Fibroblast of lung (primary cell): ENCODE data around the gene SYNE1. TPM values are rescaled to one million over a fixed set of nuclear protein-coding genes. Genes with fewer than 3 reads are reported as not detected.

ENCODE experiments used
- DNase-seq, 2 donors: peaks; one replicate each; pipeline versions ENCODE4 v3.0.0 to v3.0.0-alpha.2; 2010; ENCODE audit warnings: low read depth in 2 of 2
- H2AFZ ChIP-seq: 2 replicates; pipeline ENCODE4 v1.5.1; 2012; ENCODE audit warnings: low read length, control low read depth, inconsistent platforms
- H3K27ac ChIP-seq: 2 replicates; pipeline ENCODE4 v1.5.1; 2011; ENCODE audit warnings: low read length, control low read depth; ENCODE audit not compliant: insufficient read depth
- H3K27me3 ChIP-seq: 2 replicates; pipeline ENCODE4 v1.5.1; 2011; ENCODE audit warnings: mild to moderate bottlenecking, low read length; ENCODE audit not compliant: control insufficient read depth, insufficient read depth
- H3K36me3 ChIP-seq: 2 replicates; pipeline ENCODE4 v1.5.1; 2011; ENCODE audit warnings: low read length; ENCODE audit not compliant: control insufficient read depth, insufficient read depth
- H3K4me1 ChIP-seq: 2 replicates; pipeline ENCODE4 v1.5.1; 2011; ENCODE audit warnings: low read length; ENCODE audit not compliant: control insufficient read depth, insufficient read depth; ENCODE audit errors: extremely low read depth
- H3K4me2 ChIP-seq: 2 replicates; pipeline ENCODE4 v1.5.1; 2011; ENCODE audit warnings: low read length, control low read depth; ENCODE audit not compliant: insufficient read depth; ENCODE audit errors: extremely low read depth
- H3K4me3 ChIP-seq, 4 experiments: fragments of 200-600 bp in 1 of 4; sonication (generic) in 1 of 4; replicated peaks in 1 of 4; 2 replicates each; pipeline ENCODE4 v1.5.1; 2011 to 2016; ENCODE audit warnings: low read length in 4 of 4, low read depth in 3 of 4, mild to moderate bottlenecking in 3 of 4, control low read depth in 2 of 4, inconsistent platforms in 1 of 4, mixed read lengths in 1 of 4; ENCODE audit not compliant: insufficient read depth in 1 of 4; ENCODE audit errors: control extremely low read depth in 1 of 4
- H3K79me2 ChIP-seq: 2 replicates; pipeline ENCODE4 v1.5.1; 2012; ENCODE audit warnings: mild to moderate bottlenecking, low read length, inconsistent platforms; ENCODE audit not compliant: control insufficient read depth, insufficient read depth
- H3K9ac ChIP-seq: 2 replicates; pipeline ENCODE4 v1.5.1; 2011; ENCODE audit warnings: mild to moderate bottlenecking, low read length, control low read depth; ENCODE audit not compliant: insufficient read depth
- H3K9me3 ChIP-seq: 2 replicates; pipeline ENCODE4 v1.5.1; 2012; ENCODE audit warnings: low read depth, low read length; ENCODE audit not compliant: control insufficient read depth, insufficient read depth
- H4K20me1 ChIP-seq: 2 replicates; pipeline ENCODE4 v1.5.1; 2011; ENCODE audit warnings: low read length; ENCODE audit not compliant: control insufficient read depth, insufficient read depth; ENCODE audit errors: extremely low read depth
- CTCF ChIP-seq, 2 donors: IDR thresholded peaks in 1 of 2; conservative IDR thresholded peaks in 1 of 2; 1 replicate in 1 of 2; 2 replicates in 1 of 2; pipeline ENCODE4 v1.5.1; 2011 to 2012; ENCODE audit warnings: low read length in 2 of 2, control low read depth in 1 of 2, inconsistent platforms in 1 of 2, low read depth in 1 of 2, mild to moderate bottlenecking in 1 of 2
- EZH2 ChIP-seq: IDR thresholded peaks from 2 replicates; pipeline ENCODE4 v1.5.1; 2012; ENCODE audit warnings: low read length, control low read depth, mild to moderate bottlenecking; ENCODE audit errors: missing control alignments
- polyA plus RNA-seq, 2 donors: library from polyadenylated mRNA; depleted of rRNA in 1 of 2; stranded (reverse) in 1 of 2; unstranded in 1 of 2; fragments of >200 nt; gene quantifications; 2 replicates each; pipeline ENCODE4 v1.2.1, GENCODE V29; 2011 to 2012; ENCODE audit warnings: missing spikeins in 1 of 2
- total RNA-seq: library from RNA; depleted of rRNA; stranded (reverse); fragments of >200 nt; gene quantifications from 2 replicates; pipeline ENCODE4 v1.2.1, GENCODE V29; 2014

Gene SYNE1
- total and polyA plus RNA-seq, 2 donors (not counting 1 experiment from before 2014, with no cell fraction given): 21.7 to 219 TPM

GRCh38 chr6:152136449-152136825 is 500.7 kb downstream of the SYNE1 start:
- H3K27ac ChIP-seq: no peak overlapping the region
- no peaks in the 10 kb centered on the region for H3K9me3 ChIP-seq
- H3K4me1 ChIP-seq: no peaks in the 10 kb centered on the region
- H4K20me1 ChIP-seq: no peaks in the 10 kb centered on the region
- no peak overlapping the region for H3K4me2 ChIP-seq
- H3K9ac ChIP-seq: no peak overlapping the region
- no peaks in the 10 kb centered on the region for H3K27me3 ChIP-seq
- TF ChIP-seq EZH2: no peak
- H3K79me2 ChIP-seq: no peaks in the 10 kb centered on the region
- H3K36me3 ChIP-seq: peaks cover 2% of the 10 kb centered on the region
- peak in 1 of 2 donors; percentile 32 for DNase-seq
- no peak overlapping the region for H3K4me3 ChIP-seq
- no peak overlapping the region for H2AFZ ChIP-seq

- Histone ChIP-seq H3K27me3 (no peaks in the 10 kb centered on the region), H3K4me3 (no peak overlapping the region), H3K9me3 (no peaks in the 10 kb centered on the region), H3K4me2 (no peak overlapping the region), H3K27ac (no peak overlapping the region), H4K20me1 (no peaks in the 10 kb centered on the region), H3K79me2 (no peaks in the 10 kb centered on the region), H3K36me3 (peaks cover 2% of the 10 kb centered on the region), H3K9ac (no peak overlapping the region), H2AFZ (no peak overlapping the region), H3K4me1 (no peaks in the 10 kb centered on the region)
- no peak for DNase-seq
- no peak for TF ChIP-seq EZH2
- TF ChIP-seq CTCF (conservative IDR thresholded peaks at IDR 0.05 in 1 of 2, IDR thresholded peaks at IDR 0.05 in 1 of 2; ENCODE audit: low read depth in 1 of 2, low read length in 2 of 2): no peak
Observed at GRCh38 chr6:152135755-152136448, 501.3 kb downstream of the SYNE1 start.

- Histone ChIP-seq H3K4me2 (no peak overlapping the region), H3K4me3 (peak overlapping the region in 1 of 4 experiments; percentile 56), H3K79me2 (no peaks in the 10 kb centered on the region), H3K4me1 (no peaks in the 10 kb centered on the region), H3K9me3 (no peaks in the 10 kb centered on the region), H3K27me3 (no peaks in the 10 kb centered on the region), H3K27ac (no peak overlapping the region), H3K9ac (no peak overlapping the region), H2AFZ (no peak overlapping the region), H4K20me1 (no peaks in the 10 kb centered on the region), H3K36me3 (no peaks in the 10 kb centered on the region)
- TF ChIP-seq EZH2 (no peak), CTCF (conservative IDR thresholded peaks at IDR 0.05 in 1 of 2, IDR thresholded peaks at IDR 0.05 in 1 of 2; ENCODE audit: low read depth in 1 of 2, low read length in 2 of 2) (no peak)
- no peak for DNase-seq
Observed at GRCh38 chr6:152130441-152130840, 506.7 kb downstream of the SYNE1 start.
